ENCODE measurements around the gene RBM42. TPM values are rescaled to one million over a fixed set of nuclear protein-coding genes. Genes with fewer than 3 reads are reported as not detected.

Gene RBM42
- total RNA-seq, 1 donor from 2014 or later: 73.6 TPM

- CTCF ChIA-PET: interaction anchor here (1.1 to 1.3 kb wide), 2 partner anchors 22 to 125 kb away, joined by 3 to 5 read pairs; no protein-coding TSS in a partner anchor
- Mint-ChIP-seq H3K9me3 (no peaks in the 10 kb centered on the region), H3K4me3 (peak overlapping the region; percentile 66), H3K36me3 (ENCODE audit: low read depth) (no peaks in the 10 kb centered on the region), H3K4me1 (peaks cover 8% of the 10 kb centered on the region), H3K27me3 (peaks cover 41% of the 10 kb centered on the region), H3K27ac (no peak overlapping the region)
- POLR2A ChIA-PET: interaction anchor here (1.1 kb wide), 1 partner anchor 25 kb away, joined by 3 read pairs; the partner anchor contains the start of gene COX6B1
- no peak for TF ChIP-seq CTCF (IDR thresholded peaks at IDR 0.05)
- intact Hi-C loops (cut with micrococcal nuclease): no loop called here
- DNase-seq (no peak), ATAC-seq (ENCODE audit: low read depth) (peak; percentile 57)
Measured at GRCh38 chr19:35673121-35673804, 44.4 kb downstream of the RBM42 start.

GRCh38 chr19:35675589-35676140 lies 46.8 kb downstream of the RBM42 start:
- H3K27me3 Mint-ChIP-seq: peaks cover 30% of the 10 kb centered on the region
- H3K4me3 Mint-ChIP-seq: no peak overlapping the region
- H3K36me3 Mint-ChIP-seq (ENCODE audit: low read depth): no peaks in the 10 kb centered on the region
- no peaks in the 10 kb centered on the region for H3K9me3 Mint-ChIP-seq
- peaks cover 8% of the 10 kb centered on the region for H3K4me1 Mint-ChIP-seq
- ChIA-PET POLR2A (no interaction called here), CTCF (no interaction called here)
- intact Hi-C loops (cut with micrococcal nuclease): no loop called here
- TF ChIP-seq CTCF (IDR thresholded peaks at IDR 0.05): no peak
- DNase-seq: no peak
- H3K27ac Mint-ChIP-seq: no peak overlapping the region
- no peak for ATAC-seq (ENCODE audit: low read depth)

Other genes with a start within 250 kb of the RBM42 start
- not detected in 2 replicates for gene FFAR2, start 180.8 kb upstream of the RBM42 start, total RNA-seq
- not detected in 2 replicates for gene KRTDAP, start 138.6 kb upstream of the RBM42 start, total RNA-seq
- gene DMKN, start 115.4 kb upstream of the RBM42 start, total RNA-seq: 1.5 and 1.7 TPM in 2 replicates
- gene SBSN, start 100.7 kb upstream of the RBM42 start, total RNA-seq: not detected in 2 replicates
- not detected in 2 replicates for gene GAPDHS, start 95.6 kb upstream of the RBM42 start, total RNA-seq
- gene TMEM147, start 83.4 kb upstream of the RBM42 start, total RNA-seq: 46.9 and 55.3 TPM in 2 replicates
- not detected in 2 replicates for gene ATP4A, start 65.4 kb upstream of the RBM42 start, total RNA-seq
- not detected in 2 replicates for gene PMIS2, start 42.9 kb upstream of the RBM42 start, total RNA-seq
- gene HAUS5, start 16.3 kb upstream of the RBM42 start, total RNA-seq: 31.5 and 36.1 TPM in 2 replicates
- 0.32 TPM in 1 of 2 replicates, not detected in the other for gene ETV2, start 12.7 kb downstream of the RBM42 start, total RNA-seq
- 334 and 401 TPM in 2 replicates for gene COX6B1, start 19.3 kb downstream of the RBM42 start, total RNA-seq
- gene UPK1A, start 37.5 kb downstream of the RBM42 start, total RNA-seq: not detected in 2 replicates
- 16.4 and 21.4 TPM in 2 replicates for gene ZBTB32, start 75.5 kb downstream of the RBM42 start, total RNA-seq
- 65.6 and 65.8 TPM in 2 replicates for gene KMT2B, start 89.0 kb downstream of the RBM42 start, total RNA-seq
- 130 and 133 TPM in 2 replicates for gene IGFLR1, start 113.4 kb downstream of the RBM42 start, total RNA-seq
- 41.0 and 46.1 TPM in 2 replicates for gene U2AF1L4, start 116.4 kb downstream of the RBM42 start, total RNA-seq
- 45.0 and 45.6 TPM in 2 replicates for gene PSENEN, start 116.6 kb downstream of the RBM42 start, total RNA-seq
- gene LIN37, start 119.5 kb downstream of the RBM42 start, total RNA-seq: 12.2 and 14.3 TPM in 2 replicates
- not detected in 2 replicates for gene HSPB6, start 128.0 kb downstream of the RBM42 start, total RNA-seq
- gene PROSER3, start 129.1 kb downstream of the RBM42 start, total RNA-seq: 43.7 and 60.5 TPM in 2 replicates
- gene ARHGAP33, start 146.5 kb downstream of the RBM42 start, total RNA-seq: 9.3 and 15.0 TPM in 2 replicates
- not detected in 2 replicates for gene PRODH2, start 183.8 kb downstream of the RBM42 start, total RNA-seq
- 0.18 TPM in 1 of 2 replicates, not detected in the other for gene NPHS1, start 223.5 kb downstream of the RBM42 start, total RNA-seq
- not detected in 2 replicates for gene KIRREL2, start 227.9 kb downstream of the RBM42 start, total RNA-seq
- not detected in 2 replicates for gene APLP1, start 239.5 kb downstream of the RBM42 start, total RNA-seq

Measured in activated B cell treated with CpG ODN at 0.5 μM for 24 hours (primary cell).